Spleen (tissue), 13 donors: ENCODE results near the gene TAF11L12. TPM values are rescaled to one million over a fixed set of nuclear protein-coding genes. Genes with fewer than 3 reads are reported as not detected.
"Not testable (repeated sequence)": the region's sequence is repeated elsewhere in the genome, so short reads cannot be mapped to it uniquely, and the experiment has no call there.

ENCODE experiments used
- DNase-seq: peaks from one replicate; pipeline ENCODE4 v3.0.0-alpha.2; 2020
- H3K27ac ChIP-seq, 8 donors: fragments of 200-600 bp; sonication (generic) in 7 of 8; 1 replicate in 4 of 8; 2 replicates in 4 of 8; pipeline versions ENCODE4 v1.5.0 to v1.8.0; 2016 to 2021; ENCODE audit warnings: inconsistent platforms in 4 of 8, mild to moderate bottlenecking in 4 of 8, moderate library complexity in 1 of 8
- H3K27me3 ChIP-seq, 7 donors: fragments of 200-600 bp; sonication (generic) in 6 of 7; replicated peaks in 1 of 7; 1 replicate in 4 of 7; 2 replicates in 3 of 7; pipeline versions ENCODE4 v1.5.0 to v1.8.0; 2016 to 2021; ENCODE audit warnings: inconsistent platforms in 3 of 7, mild to moderate bottlenecking in 1 of 7
- H3K36me3 ChIP-seq, 6 donors: fragments of 200-600 bp; sonication (generic) in 5 of 6; 1 replicate in 4 of 6; 2 replicates in 2 of 6; pipeline versions ENCODE4 v1.5.0 to v1.8.0; 2016 to 2021; ENCODE audit warnings: inconsistent platforms in 2 of 6
- H3K4me1 ChIP-seq, 6 donors: fragments of 200-600 bp; sonication (generic) in 5 of 6; 1 replicate in 3 of 6; 2 replicates in 3 of 6; pipeline versions ENCODE4 v1.5.0 to v1.8.0; 2016 to 2021; ENCODE audit warnings: inconsistent platforms in 3 of 6
- H3K4me3 ChIP-seq, 8 donors: fragments of 200-600 bp; sonication (generic) in 7 of 8; 1 replicate in 4 of 8; 2 replicates in 4 of 8; pipeline versions ENCODE4 v1.5.0 to v1.8.0; 2016 to 2021; ENCODE audit warnings: inconsistent platforms in 4 of 8, mild to moderate bottlenecking in 4 of 8, moderate library complexity in 2 of 8
- H3K9me3 ChIP-seq, 8 donors: fragments of 200-600 bp; sonication (generic) in 7 of 8; 1 replicate in 4 of 8; 2 replicates in 4 of 8; pipeline versions ENCODE4 v1.5.0 to v1.8.0; 2016 to 2021; ENCODE audit warnings: inconsistent platforms in 4 of 8
- POLR2A ChIP-seq, 3 donors: fragments of 450-650 bp; IDR thresholded peaks; one replicate each; pipeline ENCODE4 v1.5.1; 2017; ENCODE audit warnings: antibody characterized with exemption in 3 of 3, mild to moderate bottlenecking in 1 of 3
- POLR2AphosphoS5 ChIP-seq, 3 donors: sonication (generic); formaldehyde crosslinking; IDR thresholded peaks; one replicate each; pipeline ENCODE4 v1.5.1; 2017; ENCODE audit warnings: antibody characterized with exemption in 3 of 3
- WGBS, 5 donors: extraction: QIAGEN DNeasy Blood & Tissue Kit in 3 of 5; methylation state at CpG; one replicate each; pipeline versions ENCODE4 v1.1.5 to v1.1.7; 2013 to 2018; 5-methylcytosine and 5-hydroxymethylcytosine counted together
- intact Hi-C: fragments of 100-400 bp; cut with DNase I; formaldehyde crosslinking; loops from one replicate; pipeline ENCODE4 v1.15.0; 2023; ENCODE audit warnings: low total_unique reads
- long read RNA-seq, 2 donors: transcript quantifications; one replicate each; lab custom pipeline, GENCODE V29; 2026
- polyA plus RNA-seq, 3 donors: library from polyadenylated mRNA; stranded (reverse); fragments of 200-250 nt; gene quantifications; one replicate each; pipeline ENCODE4 v1.2.1, GENCODE V29; 2013
- total RNA-seq, 7 donors: library from RNA; depleted of rRNA in 3 of 7; stranded (reverse); fragments of >200 nt in 3 of 7; fragmentation: NEBNext Ultra II Directional in 4 of 7; extraction: Animal tissue kit (Norgen Biotek cat#: 25700) in 4 of 7; gene quantifications; one replicate each; pipeline versions ENCODE4 v1.1.0 to v1.2.1, GENCODE V29; 2016 to 2021
- TF ChIP-seq, protein P1 (sequence below), 11 experiments: fragments of 200-600 bp in 7 of 11; fragments of 450-650 bp in 4 of 11; sonication (generic) in 4 of 11; IDR thresholded peaks in 8 of 11; conservative IDR thresholded peaks in 3 of 11; 1 replicate in 7 of 11; 2 replicates in 4 of 11; pipeline versions ENCODE4 v1.4.0 to v1.8.0; 2016 to 2021; ENCODE audit warnings: antibody characterized with exemption in 11 of 11, inconsistent platforms in 4 of 11, mild to moderate bottlenecking in 1 of 11
- donor health status: healthy with polysubstance abuse.
- donor health status: DM: no; HTN: no; CAD: no; lungs with moderate emphysema.
- donor health status: DM: no; HTN: no; CAD: no.
- donor health status: Bipolar disorder and iron deficiency.
- donor health status: healthy.
- donor health status: DM: no; HTN: no; CAD: no.
- donor health status: DM: yes; HTN: yes; CAD: no.

TAF11L12 gene
- total RNA-seq: not detected
- not detected for polyA plus RNA-seq
- long read RNA-seq, donor 1: 0 reads
- long read RNA-seq, donor 2: 0 reads

DNA sequence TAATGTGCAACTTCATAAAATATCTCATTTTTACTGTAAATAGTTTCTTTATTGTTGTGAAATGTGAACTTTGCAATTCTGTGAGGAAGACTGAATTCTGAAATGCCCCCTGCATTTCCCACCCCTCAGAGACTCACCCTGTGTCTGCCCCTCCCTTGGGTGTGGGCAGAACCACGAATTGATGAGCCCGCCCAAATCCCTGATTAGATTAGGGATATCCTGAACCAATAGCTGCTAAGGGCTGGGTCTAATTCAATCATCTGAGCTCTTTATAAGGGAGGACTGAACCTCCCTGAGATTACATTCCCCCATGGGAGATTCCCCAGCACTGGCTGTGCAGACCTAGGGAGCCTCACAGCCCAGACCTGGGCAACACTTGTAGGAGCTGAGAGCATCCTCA lies at the start of gene TAF11L12:
Gene TAF11L12, plus strand, starts transcription at position 301 of the 400 bp plus-strand sequence.
- H3K9me3 ChIP-seq, H3K27me3 ChIP-seq, H3K36me3 ChIP-seq, H3K4me3 ChIP-seq, H3K27ac ChIP-seq, H3K4me1 ChIP-seq, DNase-seq, intact Hi-C loops: not testable (repeated sequence)
- WGBS, 5 donors: 73 to 88% (median 80%) methylated on average over 2 of the region's 2 CpGs

DNA sequence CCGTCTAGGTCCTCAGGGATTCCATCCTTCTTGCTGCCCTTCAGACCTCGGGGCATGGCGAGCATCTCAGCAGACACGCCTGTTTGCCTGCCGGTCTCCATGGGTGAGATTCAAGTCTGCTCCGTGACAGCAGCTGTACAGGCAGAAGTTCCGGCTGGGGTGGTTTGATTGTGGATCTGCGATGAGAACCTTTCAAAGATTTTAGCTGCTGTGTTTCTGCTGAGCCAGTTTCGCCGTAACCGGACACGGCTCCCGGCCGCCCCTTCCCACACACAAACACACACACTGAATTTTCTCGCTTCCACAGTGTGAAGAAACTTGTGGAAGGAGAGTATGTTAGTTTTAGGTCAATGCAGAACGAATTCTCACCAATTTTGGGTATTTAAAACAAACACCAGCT lies 24.5 kb upstream of the TAF11L12 start, which contains the start of gene TAF11L7:
Gene TAF11L7, minus strand, starts transcription at position 101 of the 400 bp plus-strand sequence.
- H3K27me3 ChIP-seq, H3K9me3 ChIP-seq, H3K4me1 ChIP-seq, H3K4me3 ChIP-seq, DNase-seq, intact Hi-C loops, H3K27ac ChIP-seq, H3K36me3 ChIP-seq: not testable (repeated sequence)
- WGBS, 5 donors: no CpG with 5 or more reads among the region's 16 CpGs

DNA sequence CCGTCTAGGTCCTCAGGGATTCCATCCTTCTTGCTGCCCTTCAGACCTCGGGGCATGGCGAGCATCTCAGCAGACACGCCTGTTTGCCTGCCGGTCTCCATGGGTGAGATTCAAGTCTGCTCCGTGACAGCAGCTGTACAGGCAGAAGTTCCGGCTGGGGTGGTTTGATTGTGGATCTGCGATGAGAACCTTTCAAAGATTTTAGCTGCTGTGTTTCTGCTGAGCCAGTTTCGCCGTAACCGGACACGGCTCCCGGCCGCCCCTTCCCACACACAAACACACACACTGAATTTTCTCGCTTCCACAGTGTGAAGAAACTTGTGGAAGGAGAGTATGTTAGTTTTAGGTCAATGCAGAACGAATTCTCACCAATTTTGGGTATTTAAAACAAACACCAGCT lies 19.3 kb upstream of the TAF11L12 start, which contains the start of gene TAF11L8:
Gene TAF11L8, minus strand, starts transcription at position 101 of the 400 bp plus-strand sequence.
- no CpG with 5 or more reads among the region's 16 CpGs for WGBS, 5 donors
- H3K27ac ChIP-seq, H3K9me3 ChIP-seq, DNase-seq, H3K4me1 ChIP-seq, intact Hi-C loops, H3K27me3 ChIP-seq, H3K36me3 ChIP-seq, H3K4me3 ChIP-seq: not testable (repeated sequence)

DNA sequence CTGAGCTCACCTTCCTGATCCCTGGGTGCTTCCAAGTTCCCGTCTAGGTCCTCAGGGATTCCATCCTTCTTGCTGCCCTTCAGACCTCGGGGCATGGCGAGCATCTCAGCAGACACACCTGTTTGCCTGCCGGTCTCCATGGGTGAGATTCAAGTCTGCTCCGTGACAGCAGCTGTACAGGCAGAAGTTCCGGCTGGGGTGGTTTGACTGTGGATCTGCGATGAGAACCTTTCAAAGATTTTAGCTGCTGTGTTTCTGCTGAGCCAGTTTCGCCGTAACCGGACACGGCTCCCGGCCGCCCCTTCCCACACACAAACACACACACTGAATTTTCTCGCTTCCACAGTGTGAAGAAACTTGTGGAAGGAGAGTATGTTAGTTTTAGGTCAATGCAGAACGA lies 15.9 kb upstream of the TAF11L12 start, which contains the start of gene TAF11L9:
Gene TAF11L9, minus strand, starts transcription at position 140 of the 400 bp plus-strand sequence.
- H3K4me3 ChIP-seq, H3K27ac ChIP-seq, H3K27me3 ChIP-seq, H3K4me1 ChIP-seq, DNase-seq, intact Hi-C loops, H3K36me3 ChIP-seq, H3K9me3 ChIP-seq: not testable (repeated sequence)
- WGBS, 5 donors: 93 to 99% (median 97%) methylated on average over 7 to 12 of the region's 15 CpGs

DNA sequence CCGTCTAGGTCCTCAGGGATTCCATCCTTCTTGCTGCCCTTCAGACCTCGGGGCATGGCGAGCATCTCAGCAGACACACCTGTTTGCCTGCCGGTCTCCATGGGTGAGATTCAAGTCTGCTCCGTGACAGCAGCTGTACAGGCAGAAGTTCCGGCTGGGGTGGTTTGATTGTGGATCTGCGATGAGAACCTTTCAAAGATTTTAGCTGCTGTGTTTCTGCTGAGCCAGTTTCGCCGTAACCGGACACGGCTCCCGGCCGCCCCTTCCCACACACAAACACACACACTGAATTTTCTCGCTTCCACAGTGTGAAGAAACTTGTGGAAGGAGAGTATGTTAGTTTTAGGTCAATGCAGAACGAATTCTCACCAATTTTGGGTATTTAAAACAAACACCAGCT lies 12.5 kb upstream of the TAF11L12 start, which contains the start of gene TAF11L10:
Gene TAF11L10, minus strand, starts transcription at position 101 of the 400 bp plus-strand sequence.
- H3K4me1 ChIP-seq, H3K27me3 ChIP-seq, H3K27ac ChIP-seq, H3K36me3 ChIP-seq, intact Hi-C loops, H3K4me3 ChIP-seq, H3K9me3 ChIP-seq, DNase-seq: not testable (repeated sequence)
- no CpG with 5 or more reads among the region's 15 CpGs for WGBS, 5 donors

DNA sequence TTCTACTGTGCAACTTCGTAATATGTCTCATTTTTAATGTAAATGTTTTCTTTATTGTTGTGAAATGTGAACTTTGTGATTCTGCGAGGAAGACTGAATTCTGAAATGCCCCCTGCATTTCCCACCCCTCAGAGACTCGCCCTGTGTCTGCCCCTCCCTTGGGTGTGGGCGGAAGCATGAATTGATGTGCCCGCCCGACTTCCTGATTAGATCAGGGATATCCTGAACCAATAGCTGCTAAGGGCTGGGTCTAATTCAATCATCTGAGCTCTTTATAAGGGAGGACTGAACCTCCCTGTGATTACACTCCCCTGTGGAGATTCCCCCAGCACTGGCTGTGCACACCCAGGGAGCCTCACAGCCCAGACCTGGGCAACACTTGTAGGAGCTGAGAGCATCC lies 6.3 kb upstream of the TAF11L12 start, which contains the start of gene TAF11L11:
Gene TAF11L11, plus strand, starts transcription at position 304 of the 400 bp plus-strand sequence.
- H3K27ac ChIP-seq, intact Hi-C loops, DNase-seq: not testable (repeated sequence)

DNA sequence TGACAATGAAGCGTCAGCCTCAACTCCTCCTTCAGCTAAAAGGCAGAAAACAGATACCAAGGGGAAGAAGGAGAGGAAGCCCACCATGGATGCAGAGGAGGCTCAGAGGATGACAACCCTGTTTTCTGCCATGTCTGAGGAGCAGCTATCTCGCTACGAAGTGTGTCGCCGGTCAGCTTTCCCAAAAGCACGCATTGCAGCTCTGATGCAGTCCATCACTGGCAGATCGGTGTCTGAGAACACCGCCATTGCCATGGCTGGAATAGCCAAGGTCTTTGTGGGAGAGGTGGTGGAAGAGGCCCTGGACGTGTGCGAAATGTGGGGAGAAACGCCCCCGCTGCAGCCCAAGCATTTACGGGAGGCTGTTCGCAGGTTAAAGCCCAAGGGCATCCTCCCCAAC lies 5.2 kb upstream of the TAF11L12 start:
- H3K36me3 ChIP-seq: no peaks in the 10 kb centered on the region
- no peak for TF ChIP-seq POLR2AphosphoS5 (IDR thresholded peaks at IDR 0.05)
- no peak for TF ChIP-seq POLR2A (IDR thresholded peaks at IDR 0.05)
- TF ChIP-seq, protein P1, sequence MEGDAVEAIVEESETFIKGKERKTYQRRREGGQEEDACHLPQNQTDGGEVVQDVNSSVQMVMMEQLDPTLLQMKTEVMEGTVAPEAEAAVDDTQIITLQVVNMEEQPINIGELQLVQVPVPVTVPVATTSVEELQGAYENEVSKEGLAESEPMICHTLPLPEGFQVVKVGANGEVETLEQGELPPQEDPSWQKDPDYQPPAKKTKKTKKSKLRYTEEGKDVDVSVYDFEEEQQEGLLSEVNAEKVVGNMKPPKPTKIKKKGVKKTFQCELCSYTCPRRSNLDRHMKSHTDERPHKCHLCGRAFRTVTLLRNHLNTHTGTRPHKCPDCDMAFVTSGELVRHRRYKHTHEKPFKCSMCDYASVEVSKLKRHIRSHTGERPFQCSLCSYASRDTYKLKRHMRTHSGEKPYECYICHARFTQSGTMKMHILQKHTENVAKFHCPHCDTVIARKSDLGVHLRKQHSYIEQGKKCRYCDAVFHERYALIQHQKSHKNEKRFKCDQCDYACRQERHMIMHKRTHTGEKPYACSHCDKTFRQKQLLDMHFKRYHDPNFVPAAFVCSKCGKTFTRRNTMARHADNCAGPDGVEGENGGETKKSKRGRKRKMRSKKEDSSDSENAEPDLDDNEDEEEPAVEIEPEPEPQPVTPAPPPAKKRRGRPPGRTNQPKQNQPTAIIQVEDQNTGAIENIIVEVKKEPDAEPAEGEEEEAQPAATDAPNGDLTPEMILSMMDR (IDR thresholded peaks at IDR 0.05 in 8 of 11, conservative IDR thresholded peaks at IDR 0.05 in 3 of 11): no peak
- H3K9me3 ChIP-seq: peaks cover 0 to 5% (median 0%) of the 10 kb centered on the region in 8 donors
- H3K27ac ChIP-seq: no peak overlapping the region
- no peaks in the 10 kb centered on the region for H3K4me1 ChIP-seq
- no peaks in the 10 kb centered on the region for H3K27me3 ChIP-seq
- intact Hi-C loops: no loop called here
- no peak overlapping the region for H3K4me3 ChIP-seq
- DNase-seq: no peak
- WGBS, 5 donors: 92 to 97% (median 94%) methylated on average over 13 to 14 of the region's 14 CpGs

More for the DNA sequence above, 6.3 kb upstream of the TAF11L12 start, which contains the start of gene TAF11L11:
- H3K27me3 ChIP-seq, H3K4me3 ChIP-seq, H3K9me3 ChIP-seq, H3K36me3 ChIP-seq, H3K4me1 ChIP-seq: not testable (repeated sequence)
- WGBS, 5 donors: 62 to 80% (median 75%) methylated on average over 6 of the region's 6 CpGs

DNA sequence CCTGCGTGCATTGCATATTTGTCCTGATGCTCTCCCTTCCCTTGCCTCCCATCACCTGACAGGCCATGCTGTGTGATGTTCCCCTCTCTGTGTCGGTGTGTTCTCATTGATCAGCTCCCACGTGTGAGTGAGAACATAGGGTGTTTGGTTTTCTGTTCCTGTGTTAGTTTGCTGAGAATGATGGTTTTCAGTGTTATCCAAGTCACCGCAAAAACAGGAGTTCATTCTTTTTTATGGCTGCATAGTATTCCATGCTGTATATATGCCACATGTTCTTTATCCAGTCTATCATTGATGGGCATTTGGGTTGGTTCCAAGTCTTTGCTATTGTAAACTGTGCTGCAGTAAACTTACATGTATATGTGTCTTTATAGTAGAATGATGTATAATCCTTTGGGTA lies 2.7 kb upstream of the TAF11L12 start:
- H3K27me3 ChIP-seq, H3K36me3 ChIP-seq, intact Hi-C loops, H3K9me3 ChIP-seq, H3K4me3 ChIP-seq, H3K27ac ChIP-seq, H3K4me1 ChIP-seq, DNase-seq: not testable (repeated sequence)
- WGBS, 5 donors: 81 to 95% (median 87%) methylated on average over 4 of the region's 4 CpGs
